Left ventricle myocardium inferior (tissue), 1 donor: ENCODE data around the gene ADCY2. TPM values are rescaled to one million over a fixed set of nuclear protein-coding genes. Genes with fewer than 3 reads are reported as not detected.
A peak's percentile ranks its signal among the peaks of the same experiment; 100 is the strongest.

ENCODE experiments used
- DNase-seq: peaks from one replicate; pipeline ENCODE4 v3.0.0-alpha.2; 2020
- H3K27ac ChIP-seq: fragments of 200-600 bp; replicated peaks from 2 replicates; pipeline ENCODE4 v1.8.0; 2021
- H3K27me3 ChIP-seq: fragments of 200-600 bp; 2 replicates; pipeline ENCODE4 v1.8.0; 2021; ENCODE audit warnings: low read depth
- H3K36me3 ChIP-seq: fragments of 200-600 bp; 2 replicates; pipeline ENCODE4 v1.8.0; 2021
- H3K4me1 ChIP-seq: fragments of 200-600 bp; 2 replicates; pipeline ENCODE4 v1.8.0; 2021
- H3K4me3 ChIP-seq: fragments of 200-600 bp; 2 replicates; pipeline ENCODE4 v1.8.0; 2021; ENCODE audit warnings: mild to moderate bottlenecking, moderate library complexity
- H3K9me3 ChIP-seq: fragments of 200-600 bp; replicated peaks from 2 replicates; pipeline ENCODE4 v1.8.0; 2021
- intact Hi-C: fragments of 100-400 bp; cut with micrococcal nuclease; formaldehyde crosslinking; loops from one replicate; pipeline ENCODE4 v1.11.0; 2022
- total RNA-seq: library from RNA; stranded (reverse); fragmentation: NEBNext Ultra II Directional; extraction: Animal tissue kit (Norgen Biotek cat#: 25700); gene quantifications from one replicate; pipeline ENCODE4 v1.2.1, GENCODE V29; 2021
- TF ChIP-seq, protein P1 (sequence below): fragments of 200-600 bp; IDR thresholded peaks from 2 replicates; pipeline ENCODE4 v1.8.0; 2021; ENCODE audit warnings: antibody characterized with exemption, mild to moderate bottlenecking, borderline replicate concordance
- donor health status: DM: no; HTN: yes; CAD: no; lungs with severe emphysema.

The ADCY2 gene
- total RNA-seq, 1 donor from 2014 or later = 0.30 TPM

DNA sequence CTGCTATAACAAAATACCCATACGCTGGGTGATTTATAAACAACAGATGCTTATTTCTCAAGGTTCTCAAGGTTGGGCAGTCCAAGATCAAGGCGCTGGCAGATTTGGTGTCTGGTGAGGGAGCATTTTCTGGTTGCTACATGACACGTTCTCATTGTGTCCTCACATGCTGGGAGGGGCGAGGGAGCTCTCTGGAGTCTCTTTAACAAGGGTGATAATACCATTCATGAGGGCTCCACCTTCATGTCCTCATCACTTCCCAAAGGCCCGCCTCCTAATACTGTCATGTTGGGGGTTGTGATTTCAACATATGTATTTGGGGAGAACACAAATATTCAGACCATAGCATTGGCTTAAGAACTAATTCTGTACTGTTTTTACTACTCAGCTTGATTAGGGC, 450.4 kb downstream of the ADCY2 start:
- TF ChIP-seq, protein P1, sequence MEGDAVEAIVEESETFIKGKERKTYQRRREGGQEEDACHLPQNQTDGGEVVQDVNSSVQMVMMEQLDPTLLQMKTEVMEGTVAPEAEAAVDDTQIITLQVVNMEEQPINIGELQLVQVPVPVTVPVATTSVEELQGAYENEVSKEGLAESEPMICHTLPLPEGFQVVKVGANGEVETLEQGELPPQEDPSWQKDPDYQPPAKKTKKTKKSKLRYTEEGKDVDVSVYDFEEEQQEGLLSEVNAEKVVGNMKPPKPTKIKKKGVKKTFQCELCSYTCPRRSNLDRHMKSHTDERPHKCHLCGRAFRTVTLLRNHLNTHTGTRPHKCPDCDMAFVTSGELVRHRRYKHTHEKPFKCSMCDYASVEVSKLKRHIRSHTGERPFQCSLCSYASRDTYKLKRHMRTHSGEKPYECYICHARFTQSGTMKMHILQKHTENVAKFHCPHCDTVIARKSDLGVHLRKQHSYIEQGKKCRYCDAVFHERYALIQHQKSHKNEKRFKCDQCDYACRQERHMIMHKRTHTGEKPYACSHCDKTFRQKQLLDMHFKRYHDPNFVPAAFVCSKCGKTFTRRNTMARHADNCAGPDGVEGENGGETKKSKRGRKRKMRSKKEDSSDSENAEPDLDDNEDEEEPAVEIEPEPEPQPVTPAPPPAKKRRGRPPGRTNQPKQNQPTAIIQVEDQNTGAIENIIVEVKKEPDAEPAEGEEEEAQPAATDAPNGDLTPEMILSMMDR = no peak
- DNase-seq = no peak
- no peaks in the 10 kb centered on the region for H3K36me3 ChIP-seq
- intact Hi-C loops = no loop called here
- no peak overlapping the region for H3K27ac ChIP-seq
- H3K9me3 ChIP-seq = no peaks in the 10 kb centered on the region
- H3K4me1 ChIP-seq = peaks cover 16% of the 10 kb centered on the region
- no peak overlapping the region for H3K4me3 ChIP-seq
- peaks cover 98% of the 10 kb centered on the region for H3K27me3 ChIP-seq

DNA sequence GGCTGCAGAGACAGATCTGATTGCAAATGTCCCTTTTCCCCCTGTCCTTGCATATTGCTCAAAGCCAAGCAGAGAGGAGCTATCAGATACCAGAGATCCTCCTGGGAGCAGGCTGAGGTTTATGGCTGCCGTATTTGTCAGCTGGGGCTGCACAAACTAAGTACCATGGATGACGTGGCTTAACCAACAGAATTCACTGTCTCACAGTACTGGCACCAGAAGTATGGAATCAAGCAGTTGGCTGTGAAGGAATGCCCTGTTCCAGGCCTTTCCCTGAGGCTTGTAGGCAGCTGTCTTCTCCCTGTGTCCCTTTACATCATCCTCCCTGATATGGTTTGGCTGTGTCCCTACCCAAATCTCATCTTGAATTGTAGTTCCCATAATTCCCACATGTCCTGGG, 452.4 kb downstream of the ADCY2 start:
- TF ChIP-seq, protein P1 = no peak
- Histone ChIP-seq H3K4me1 (peaks cover 16% of the 10 kb centered on the region), H3K27me3 (peaks cover 83% of the 10 kb centered on the region), H3K36me3 (no peaks in the 10 kb centered on the region), H3K4me3 (no peak overlapping the region), H3K27ac (no peak overlapping the region), H3K9me3 (no peaks in the 10 kb centered on the region)
- no peak for DNase-seq
- intact Hi-C loops = no loop called here

DNA sequence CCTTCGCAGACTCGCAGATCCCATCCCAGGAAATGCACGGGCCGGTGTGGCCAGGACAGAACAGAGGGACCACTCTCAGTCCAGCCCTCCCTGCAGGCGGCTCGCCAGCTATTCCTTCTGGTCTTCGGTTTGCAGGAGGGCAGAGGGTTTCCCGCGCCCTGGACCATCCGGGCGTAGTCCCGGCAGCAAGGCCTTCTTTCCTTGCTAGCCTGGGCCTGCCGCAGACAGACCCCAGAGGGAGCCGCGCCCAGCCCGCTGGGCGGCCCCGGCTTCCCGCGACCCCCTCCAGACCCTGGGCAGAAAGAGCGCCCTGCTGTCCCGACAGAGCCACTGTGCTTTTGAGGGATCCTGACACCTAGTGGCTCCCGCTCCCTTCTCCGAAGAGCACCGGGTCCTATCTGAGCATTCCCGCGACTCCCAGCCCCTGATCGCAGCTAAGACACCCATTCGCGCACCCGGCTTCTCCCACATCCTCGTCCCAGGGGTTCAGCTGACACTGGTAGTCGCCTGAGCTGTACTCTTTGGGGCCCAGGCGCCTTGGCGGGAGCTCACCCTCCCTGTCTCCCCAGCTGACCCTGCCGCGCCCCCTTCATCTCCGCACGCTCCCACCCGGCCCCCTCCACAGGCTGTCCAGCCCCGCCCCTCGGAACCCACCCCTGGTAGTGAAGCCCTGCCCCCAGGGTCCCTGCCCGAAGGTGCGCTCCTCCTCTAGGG, 453.9 kb downstream of the ADCY2 start:
- H3K27me3 ChIP-seq = peaks cover 68% of the 10 kb centered on the region
- TF ChIP-seq, protein P1 = peak; percentile 26
- H3K36me3 ChIP-seq = no peaks in the 10 kb centered on the region
- no peak for DNase-seq
- H3K9me3 ChIP-seq = no peaks in the 10 kb centered on the region
- H3K4me1 ChIP-seq = peaks cover 16% of the 10 kb centered on the region
- H3K4me3 ChIP-seq = peak overlapping the region; percentile 67
- intact Hi-C loops = no loop called here
- H3K27ac ChIP-seq = no peak overlapping the region

DNA sequence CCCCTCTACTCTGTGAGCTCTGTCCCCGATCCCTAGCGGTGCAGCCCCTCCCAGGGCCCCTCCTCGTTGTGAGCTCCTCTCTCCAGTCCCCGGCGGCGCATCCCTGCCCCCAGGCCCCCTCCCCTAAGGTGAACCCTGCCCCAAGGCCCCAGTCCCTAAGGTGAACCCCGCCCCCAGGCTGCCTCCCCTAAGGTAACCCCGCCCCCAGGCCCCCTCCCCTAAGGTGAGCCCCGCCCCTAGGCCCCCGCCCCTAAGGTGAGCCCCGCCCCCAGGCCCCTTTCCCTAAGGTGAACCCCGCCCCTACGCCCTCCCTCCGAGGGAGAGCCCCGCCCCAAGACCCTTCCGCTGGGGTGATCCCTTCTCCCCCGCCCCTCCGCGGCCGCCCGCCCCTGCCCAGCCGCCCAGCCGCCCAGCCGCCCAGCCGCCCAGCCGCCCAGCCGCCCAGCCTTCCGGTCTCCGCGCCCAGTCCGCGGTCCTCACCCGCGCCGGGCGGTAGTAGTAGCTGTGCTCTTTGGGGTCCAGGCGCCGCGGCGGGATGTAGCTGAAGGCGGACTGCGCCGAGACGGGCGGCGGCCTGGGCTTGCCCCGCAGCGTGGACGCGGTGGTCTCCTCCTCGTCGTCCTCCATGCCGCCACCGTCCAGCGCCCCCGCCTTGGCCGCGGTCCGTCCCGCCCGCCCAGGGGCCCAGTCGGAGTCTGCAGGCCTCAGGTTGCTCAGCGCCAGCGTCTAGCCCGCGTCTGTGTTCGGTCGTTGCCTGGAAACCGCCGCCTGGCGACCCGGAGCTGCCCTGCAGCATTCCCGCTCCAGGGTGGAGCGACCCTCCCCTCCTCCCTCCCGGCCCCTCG, 454.7 kb downstream of the ADCY2 start, which contains the start of gene CFAP90:
Gene CFAP90, minus strand, starts transcription at position 739 of the 845 bp plus-strand sequence. Its CDS starts 112 bp downstream, at position 627.
- intact Hi-C loops = no loop called here
- H3K9me3 ChIP-seq = no peaks in the 10 kb centered on the region
- peaks cover 60% of the 10 kb centered on the region for H3K27me3 ChIP-seq
- DNase-seq = peak; percentile 33
- TF ChIP-seq, protein P1 = peak; percentile 40
- H3K36me3 ChIP-seq = no peaks in the 10 kb centered on the region
- H3K4me1 ChIP-seq = peaks cover 16% of the 10 kb centered on the region
- peak within 1 kb of the TSS; percentile 67 for H3K4me3 ChIP-seq
- no peak within 1 kb of the TSS for H3K27ac ChIP-seq

DNA sequence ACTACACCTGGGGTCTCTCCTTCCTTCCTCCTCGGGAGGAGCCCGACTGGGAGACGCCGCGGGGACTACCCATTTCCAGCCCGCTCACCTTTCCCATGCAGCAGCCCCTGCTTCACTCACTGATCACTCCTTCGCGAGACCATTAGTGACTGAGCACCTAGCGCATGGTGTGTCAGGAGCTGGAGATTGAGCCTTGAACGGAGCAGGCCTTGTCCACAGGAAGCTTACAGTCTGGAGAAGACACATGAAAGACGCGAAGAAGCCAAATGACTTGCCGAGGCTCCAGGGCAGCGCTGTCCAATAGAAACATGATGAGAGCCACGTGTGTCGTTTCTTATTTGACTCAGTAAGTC, 455.3 kb downstream of the ADCY2 start:
- Histone ChIP-seq H3K4me3 (peak overlapping the region; percentile 67), H3K9me3 (no peaks in the 10 kb centered on the region), H3K27me3 (peaks cover 54% of the 10 kb centered on the region), H3K4me1 (peaks cover 16% of the 10 kb centered on the region), H3K27ac (no peak overlapping the region), H3K36me3 (no peaks in the 10 kb centered on the region)
- TF ChIP-seq, protein P1 = no peak
- no peak for DNase-seq
- intact Hi-C loops = no loop called here
